ENCODE measurements around the gene IGFALS. TPM values are rescaled to one million over a fixed set of nuclear protein-coding genes. Genes with fewer than 3 reads are reported as not detected.

The IGFALS gene
- total and polyA plus RNA-seq, 2 of the 4 experiments (the other 2 are of a cell fraction) = not detected

DNA sequence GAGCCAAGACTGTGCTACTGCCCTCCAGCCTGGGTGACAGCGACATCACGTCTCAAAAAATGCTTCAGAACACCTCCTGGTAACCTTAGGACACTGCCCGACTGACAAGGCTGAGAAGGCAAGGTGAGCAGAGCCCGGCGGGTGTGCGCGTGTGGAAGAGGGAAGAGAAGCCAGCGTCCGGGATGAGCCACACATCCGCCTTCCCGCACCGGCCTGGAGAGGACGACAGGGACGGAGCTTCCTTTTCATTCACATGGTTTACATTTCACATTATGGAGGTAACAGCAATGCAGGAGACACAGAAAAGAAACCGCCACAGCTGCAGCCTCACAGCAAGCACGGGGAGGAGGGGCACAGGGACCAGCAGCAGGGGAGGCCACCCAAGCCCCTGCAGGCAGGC is 16.6 kb upstream of the IGFALS start:
- H2BK120ac ChIP-seq (ENCODE audit: low read depth, low read length) = no peak overlapping the region
- DNase-seq (no peak), ATAC-seq (ENCODE audit: low read depth) (no peak)
- 98% methylated on average over 5 of the region's 16 CpGs; no CpG with 5 or more reads in 1 of the 2 experiments for WGBS, 2 experiments (ENCODE audit: extremely low coverage in 2 of 2, insufficient read length in 1 of 2)
- 0 out of 4 replicates have a peak, but pooled peaks cover 0 to 2% of the 10 kb centered on the region in 2 experiments for H3K79me1 ChIP-seq (ENCODE audit: low read depth in 1 of 2, low read length in 2 of 2)
- ChIA-PET CTCF (no interaction called here), POLR2A (ENCODE audit: unreplicated experiment) (no interaction called here)
- no peak overlapping the region for H3K4me3 ChIP-seq (ENCODE audit: insufficient read depth, low read depth, low read length)
- no peak overlapping the region for H2BK20ac ChIP-seq (ENCODE audit: low read depth, low read length)
- intact Hi-C loops (cut with micrococcal nuclease) (no loop called here), dilution Hi-C loops (cut with HindIII; ENCODE audit: low sequenced_read_pairs, unreplicated experiment) (no loop called here), in situ Hi-C loops (cut with MboI; ENCODE audit: low sequenced_read_pairs) (no loop called here)
- no peak overlapping the region for H3K14ac ChIP-seq (replicated peaks; ENCODE audit: low read depth, low read length)
- H2BK5ac ChIP-seq (ENCODE audit: low read depth, low read length, poor library complexity, severe bottlenecking) = no peak overlapping the region
- no peak overlapping the region for H3K9ac ChIP-seq (ENCODE audit: low read depth, low read length)
- H2AFZ ChIP-seq (replicated peaks; ENCODE audit: low read length, poor library complexity) = no peak overlapping the region
- no peak overlapping the region for H3K56ac ChIP-seq (ENCODE audit: extremely low read depth, insufficient read depth, low read length)
- no TSS peak for BruUV-seq (replicated peaks)
- no peak overlapping the region for H2AK9ac ChIP-seq (replicated peaks; ENCODE audit: low read depth, low read length, poor library complexity)
- H3K27ac ChIP-seq (ENCODE audit: insufficient read depth, low read length) = no peak overlapping the region
- no peak overlapping the region for H3K18ac ChIP-seq (ENCODE audit: low read depth, low read length)
- H3K9me1 ChIP-seq (ENCODE audit: insufficient read depth, low read length) = no peaks in the 10 kb centered on the region
- no peak overlapping the region for H4K91ac ChIP-seq (ENCODE audit: insufficient read depth, low read depth, low read length)
- no peak overlapping the region for H2AK5ac ChIP-seq (ENCODE audit: low read depth, low read length)
- H3K23ac ChIP-seq (ENCODE audit: low read depth, low read length) = no peak overlapping the region
- H2BK15ac ChIP-seq (ENCODE audit: low read depth, low read length) = no peak overlapping the region
- no peak overlapping the region for H4K5ac ChIP-seq (ENCODE audit: low read depth, low read length)
- TF ChIP-seq MAZ (IDR thresholded peaks at IDR 0.05; ENCODE audit: borderline replicate concordance, low read depth, low read length) (no peak), MAFK (IDR thresholded peaks at IDR 0.05; ENCODE audit: low read depth, low read length) (no peak), RAD21 (IDR thresholded peaks at IDR 0.05; ENCODE audit: low read length) (no peak), POLR2A (IDR thresholded peaks at IDR 0.05; ENCODE audit: low read depth, low read length) (no peak), BHLHE40 (IDR thresholded peaks at IDR 0.05; ENCODE audit: low read depth, low read length) (no peak), SMC3 (IDR thresholded peaks at IDR 0.05; ENCODE audit: low read depth, low read length) (no peak), MXI1 (IDR thresholded peaks at IDR 0.05; ENCODE audit: borderline replicate concordance, low read depth, low read length) (no peak), CHD1 (IDR thresholded peaks at IDR 0.05; ENCODE audit: low read depth, low read length) (no peak), NFE2L2 (IDR thresholded peaks at IDR 0.05; ENCODE audit: low read depth, low read length) (no peak), RCOR1 (IDR thresholded peaks at IDR 0.05; ENCODE audit: insufficient replicate concordance, low read length) (no peak), CEBPB (IDR thresholded peaks at IDR 0.05; ENCODE audit: low read depth, low read length) (no peak), RFX5 (IDR thresholded peaks at IDR 0.05; ENCODE audit: low read depth, low read length) (no peak), FOS (IDR thresholded peaks at IDR 0.05; ENCODE audit: low read depth, low read length) (no peak)
- TF ChIP-seq, protein P1, sequence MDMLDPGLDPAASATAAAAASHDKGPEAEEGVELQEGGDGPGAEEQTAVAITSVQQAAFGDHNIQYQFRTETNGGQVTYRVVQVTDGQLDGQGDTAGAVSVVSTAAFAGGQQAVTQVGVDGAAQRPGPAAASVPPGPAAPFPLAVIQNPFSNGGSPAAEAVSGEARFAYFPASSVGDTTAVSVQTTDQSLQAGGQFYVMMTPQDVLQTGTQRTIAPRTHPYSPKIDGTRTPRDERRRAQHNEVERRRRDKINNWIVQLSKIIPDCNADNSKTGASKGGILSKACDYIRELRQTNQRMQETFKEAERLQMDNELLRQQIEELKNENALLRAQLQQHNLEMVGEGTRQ (IDR thresholded peaks at IDR 0.05; ENCODE audit: low read depth, low read length) = no peak
- TF ChIP-seq, protein P2, sequence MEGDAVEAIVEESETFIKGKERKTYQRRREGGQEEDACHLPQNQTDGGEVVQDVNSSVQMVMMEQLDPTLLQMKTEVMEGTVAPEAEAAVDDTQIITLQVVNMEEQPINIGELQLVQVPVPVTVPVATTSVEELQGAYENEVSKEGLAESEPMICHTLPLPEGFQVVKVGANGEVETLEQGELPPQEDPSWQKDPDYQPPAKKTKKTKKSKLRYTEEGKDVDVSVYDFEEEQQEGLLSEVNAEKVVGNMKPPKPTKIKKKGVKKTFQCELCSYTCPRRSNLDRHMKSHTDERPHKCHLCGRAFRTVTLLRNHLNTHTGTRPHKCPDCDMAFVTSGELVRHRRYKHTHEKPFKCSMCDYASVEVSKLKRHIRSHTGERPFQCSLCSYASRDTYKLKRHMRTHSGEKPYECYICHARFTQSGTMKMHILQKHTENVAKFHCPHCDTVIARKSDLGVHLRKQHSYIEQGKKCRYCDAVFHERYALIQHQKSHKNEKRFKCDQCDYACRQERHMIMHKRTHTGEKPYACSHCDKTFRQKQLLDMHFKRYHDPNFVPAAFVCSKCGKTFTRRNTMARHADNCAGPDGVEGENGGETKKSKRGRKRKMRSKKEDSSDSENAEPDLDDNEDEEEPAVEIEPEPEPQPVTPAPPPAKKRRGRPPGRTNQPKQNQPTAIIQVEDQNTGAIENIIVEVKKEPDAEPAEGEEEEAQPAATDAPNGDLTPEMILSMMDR (conservative IDR thresholded peaks at IDR 0.05; ENCODE audit: low read depth, low read length) = no peak
- TF ChIP-seq, protein P3, sequence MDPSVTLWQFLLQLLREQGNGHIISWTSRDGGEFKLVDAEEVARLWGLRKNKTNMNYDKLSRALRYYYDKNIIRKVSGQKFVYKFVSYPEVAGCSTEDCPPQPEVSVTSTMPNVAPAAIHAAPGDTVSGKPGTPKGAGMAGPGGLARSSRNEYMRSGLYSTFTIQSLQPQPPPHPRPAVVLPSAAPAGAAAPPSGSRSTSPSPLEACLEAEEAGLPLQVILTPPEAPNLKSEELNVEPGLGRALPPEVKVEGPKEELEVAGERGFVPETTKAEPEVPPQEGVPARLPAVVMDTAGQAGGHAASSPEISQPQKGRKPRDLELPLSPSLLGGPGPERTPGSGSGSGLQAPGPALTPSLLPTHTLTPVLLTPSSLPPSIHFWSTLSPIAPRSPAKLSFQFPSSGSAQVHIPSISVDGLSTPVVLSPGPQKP (IDR thresholded peaks at IDR 0.05; ENCODE audit: borderline replicate concordance, low read depth, low read length) = no peak
- no peak overlapping the region for H3K4me2 ChIP-seq (ENCODE audit: low read depth, low read length)
- peaks cover 4% of the 10 kb centered on the region; the same call in 1 of the 2 replicates for H3K4me1 ChIP-seq (ENCODE audit: control insufficient read depth, insufficient read depth, low read length)
- peaks cover 19% of the 10 kb centered on the region; the same call in 1 of the 2 replicates for H3K36me3 ChIP-seq (ENCODE audit: control insufficient read depth, insufficient read depth, low read length)
- H3K9me3 ChIP-seq (ENCODE audit: control insufficient read depth, insufficient read depth, low read length) = no peaks in the 10 kb centered on the region
- H4K20me1 ChIP-seq (ENCODE audit: insufficient read depth, low read length) = no peaks in the 10 kb centered on the region
- H3K27me3 ChIP-seq (ENCODE audit: control insufficient read depth, insufficient read depth, low read length) = no peaks in the 10 kb centered on the region
- H3K4ac ChIP-seq (ENCODE audit: low read depth, low read length) = no peak overlapping the region
- no peak overlapping the region for H4K8ac ChIP-seq (ENCODE audit: low read depth in 2 of 2, low read length in 2 of 2)
